IPS DF 4.7 (cell line): ENCODE results near the gene SORL1.
"Not testable (repeated sequence)": the region's sequence is repeated elsewhere in the genome, so short reads cannot be mapped to it uniquely, and the experiment has no call there.

Experiments used
- DNase-seq: peaks from one replicate; pipeline ENCODE4 v3.0.0-alpha.2; 2013; ENCODE audit warnings: low spot score; ENCODE audit errors: extremely low read depth

SORL1 gene, protein sequence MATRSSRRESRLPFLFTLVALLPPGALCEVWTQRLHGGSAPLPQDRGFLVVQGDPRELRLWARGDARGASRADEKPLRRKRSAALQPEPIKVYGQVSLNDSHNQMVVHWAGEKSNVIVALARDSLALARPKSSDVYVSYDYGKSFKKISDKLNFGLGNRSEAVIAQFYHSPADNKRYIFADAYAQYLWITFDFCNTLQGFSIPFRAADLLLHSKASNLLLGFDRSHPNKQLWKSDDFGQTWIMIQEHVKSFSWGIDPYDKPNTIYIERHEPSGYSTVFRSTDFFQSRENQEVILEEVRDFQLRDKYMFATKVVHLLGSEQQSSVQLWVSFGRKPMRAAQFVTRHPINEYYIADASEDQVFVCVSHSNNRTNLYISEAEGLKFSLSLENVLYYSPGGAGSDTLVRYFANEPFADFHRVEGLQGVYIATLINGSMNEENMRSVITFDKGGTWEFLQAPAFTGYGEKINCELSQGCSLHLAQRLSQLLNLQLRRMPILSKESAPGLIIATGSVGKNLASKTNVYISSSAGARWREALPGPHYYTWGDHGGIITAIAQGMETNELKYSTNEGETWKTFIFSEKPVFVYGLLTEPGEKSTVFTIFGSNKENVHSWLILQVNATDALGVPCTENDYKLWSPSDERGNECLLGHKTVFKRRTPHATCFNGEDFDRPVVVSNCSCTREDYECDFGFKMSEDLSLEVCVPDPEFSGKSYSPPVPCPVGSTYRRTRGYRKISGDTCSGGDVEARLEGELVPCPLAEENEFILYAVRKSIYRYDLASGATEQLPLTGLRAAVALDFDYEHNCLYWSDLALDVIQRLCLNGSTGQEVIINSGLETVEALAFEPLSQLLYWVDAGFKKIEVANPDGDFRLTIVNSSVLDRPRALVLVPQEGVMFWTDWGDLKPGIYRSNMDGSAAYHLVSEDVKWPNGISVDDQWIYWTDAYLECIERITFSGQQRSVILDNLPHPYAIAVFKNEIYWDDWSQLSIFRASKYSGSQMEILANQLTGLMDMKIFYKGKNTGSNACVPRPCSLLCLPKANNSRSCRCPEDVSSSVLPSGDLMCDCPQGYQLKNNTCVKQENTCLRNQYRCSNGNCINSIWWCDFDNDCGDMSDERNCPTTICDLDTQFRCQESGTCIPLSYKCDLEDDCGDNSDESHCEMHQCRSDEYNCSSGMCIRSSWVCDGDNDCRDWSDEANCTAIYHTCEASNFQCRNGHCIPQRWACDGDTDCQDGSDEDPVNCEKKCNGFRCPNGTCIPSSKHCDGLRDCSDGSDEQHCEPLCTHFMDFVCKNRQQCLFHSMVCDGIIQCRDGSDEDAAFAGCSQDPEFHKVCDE (N-terminal part only)

DNA sequence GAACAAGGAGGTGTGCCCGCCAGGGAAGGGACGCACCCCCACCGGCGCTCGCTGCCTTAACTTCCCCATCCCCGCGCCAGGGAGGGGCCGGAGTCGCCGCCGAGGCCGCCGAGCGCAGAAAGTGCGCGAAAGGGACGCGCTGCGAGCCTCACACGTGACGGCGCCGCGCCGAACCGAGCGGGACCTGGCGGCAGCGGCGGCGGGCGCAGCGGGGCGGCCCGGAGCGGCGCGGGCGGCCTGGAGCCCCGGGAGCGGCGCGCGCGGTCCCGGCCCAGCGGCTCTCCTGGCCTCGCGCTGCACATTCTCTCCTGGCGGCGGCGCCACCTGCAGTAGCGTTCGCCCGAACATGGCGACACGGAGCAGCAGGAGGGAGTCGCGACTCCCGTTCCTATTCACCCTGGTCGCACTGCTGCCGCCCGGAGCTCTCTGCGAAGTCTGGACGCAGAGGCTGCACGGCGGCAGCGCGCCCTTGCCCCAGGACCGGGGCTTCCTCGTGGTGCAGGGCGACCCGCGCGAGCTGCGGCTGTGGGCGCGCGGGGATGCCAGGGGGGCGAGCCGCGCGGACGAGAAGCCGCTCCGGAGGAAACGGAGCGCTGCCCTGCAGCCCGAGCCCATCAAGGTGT is at the start of gene SORL1:
SORL1 (plus strand) TSS at position 329 of the 623 bp plus-strand sequence; CDS start at position 347, 18 bp downstream.
- no peak for DNase-seq

DNA sequence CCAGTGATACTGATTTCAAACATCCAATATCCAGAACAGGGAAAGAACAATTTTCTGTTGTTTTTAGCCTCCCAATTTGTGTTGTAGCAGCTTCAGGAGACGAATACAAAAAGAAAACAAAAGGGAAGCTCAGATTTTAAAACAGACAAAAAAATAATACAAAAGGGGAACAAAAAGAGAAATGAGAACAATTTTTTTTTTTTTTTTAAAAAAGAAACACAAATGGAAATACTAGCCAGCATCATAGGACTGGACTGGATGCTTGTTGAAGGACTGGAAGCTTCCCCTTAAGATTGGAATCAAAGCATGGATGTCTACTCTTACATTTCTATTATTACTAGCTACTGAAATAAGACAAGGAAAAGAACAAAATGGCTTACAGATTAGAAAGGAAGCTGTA is 46.5 kb upstream of the SORL1 start:
- no peak for DNase-seq

DNA sequence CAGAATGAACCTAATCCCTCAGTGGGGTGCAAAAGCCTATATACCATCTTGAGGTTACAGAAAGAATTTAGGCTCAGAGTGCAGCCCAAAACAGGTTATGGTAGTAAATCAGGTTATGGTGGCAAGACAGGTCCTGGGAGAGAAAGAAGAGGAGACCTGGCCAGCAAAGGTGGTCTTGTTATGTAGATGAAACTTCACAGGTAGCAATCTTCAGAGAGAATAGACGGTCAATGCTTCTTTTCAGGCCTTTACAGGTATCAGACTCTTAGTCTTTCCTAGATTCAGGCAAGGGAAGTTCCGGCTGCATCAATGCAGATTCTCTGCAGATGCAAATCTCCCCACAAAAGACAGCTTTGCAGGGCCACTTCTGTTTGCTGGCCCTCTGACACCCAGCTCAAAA is 45.8 kb upstream of the SORL1 start:
- DNase-seq, result peak; percentile 97

DNA sequence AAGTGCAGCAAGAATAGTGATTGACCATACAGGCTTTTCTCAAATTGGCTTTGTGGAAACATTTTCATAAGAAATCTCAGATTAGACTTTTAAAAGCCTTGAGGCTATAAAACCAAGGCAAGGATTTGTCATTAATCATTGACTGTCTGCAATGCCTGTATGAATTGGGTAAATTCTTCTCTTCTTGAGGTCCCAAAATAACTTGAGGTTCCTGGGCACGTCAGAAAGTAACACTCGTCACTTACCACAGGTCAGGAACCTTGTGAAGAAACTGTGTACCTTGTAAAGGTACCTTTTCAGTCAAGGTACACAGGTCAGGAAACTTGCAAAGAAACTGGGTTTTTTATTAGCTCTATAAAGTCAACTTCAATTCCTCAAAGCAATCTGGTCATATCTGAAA is 43.3 kb upstream of the SORL1 start:
- DNase-seq, result no peak

DNA sequence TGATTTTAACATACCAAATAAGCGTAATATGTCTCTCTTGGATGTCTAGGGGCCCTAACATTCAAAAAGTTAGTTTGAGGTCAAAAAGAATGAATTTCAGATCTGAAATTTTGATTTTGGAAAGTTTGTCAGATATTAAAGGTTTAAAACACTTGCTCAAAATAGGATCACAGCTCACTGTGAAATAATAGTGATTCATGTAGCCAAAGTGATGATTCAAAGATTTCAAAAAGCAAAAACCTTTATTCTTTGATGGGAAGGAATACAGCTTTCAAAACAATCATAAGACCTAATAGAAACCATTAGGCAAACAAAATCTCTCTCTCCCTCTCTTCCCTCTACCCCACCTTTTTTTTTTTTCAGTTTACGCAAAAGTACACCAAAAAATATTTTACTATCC is 42.1 kb upstream of the SORL1 start:
- DNase-seq, result not testable (repeated sequence)

DNA sequence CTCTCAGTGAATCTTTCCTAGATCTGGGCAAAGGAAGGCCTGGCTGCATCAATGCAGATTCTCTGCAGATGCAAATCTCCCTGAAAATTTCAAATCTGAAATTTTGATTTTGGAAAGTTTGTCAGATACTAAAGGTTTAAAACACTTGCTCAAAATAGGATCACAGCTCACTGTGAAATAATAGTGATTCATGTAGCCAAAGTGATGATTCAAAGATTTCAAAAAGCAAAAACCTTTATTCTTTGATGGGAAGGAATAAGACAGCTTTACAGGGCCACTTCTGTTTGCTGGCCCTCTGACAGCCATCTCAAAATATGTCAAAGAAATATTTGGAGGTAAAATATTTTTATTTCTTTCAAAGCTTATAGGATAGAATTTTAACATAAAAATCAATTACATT is 40.8 kb upstream of the SORL1 start:
- not testable (repeated sequence) for DNase-seq

DNA sequence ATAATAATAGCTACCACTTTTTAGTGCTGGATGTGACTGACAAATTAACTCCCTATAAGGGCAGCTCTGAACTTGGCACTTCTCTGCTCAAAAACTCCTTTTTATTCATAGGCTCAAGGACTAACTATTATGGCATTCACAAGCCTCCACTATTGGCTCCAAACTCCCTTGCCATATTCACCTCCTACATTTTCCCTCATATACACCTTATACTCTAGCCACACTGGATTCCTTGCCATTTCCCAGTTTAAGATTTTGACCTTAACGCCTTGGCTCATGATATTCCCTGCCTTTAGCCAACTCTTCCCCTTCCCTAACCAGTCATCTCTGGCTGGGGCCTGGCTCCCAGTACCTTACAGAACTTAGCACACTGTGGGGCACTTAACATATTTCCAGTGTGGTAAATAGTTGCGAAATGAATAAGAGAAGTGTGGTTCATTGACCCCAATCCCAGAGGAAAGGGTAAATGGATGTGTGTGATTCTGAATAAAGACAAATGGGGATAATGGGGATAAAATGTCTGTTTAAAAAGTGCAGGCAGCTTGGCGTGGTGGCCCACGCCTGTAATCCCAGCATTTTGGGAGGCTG is 40.0 kb upstream of the SORL1 start:
- DNase-seq, result no peak

DNA sequence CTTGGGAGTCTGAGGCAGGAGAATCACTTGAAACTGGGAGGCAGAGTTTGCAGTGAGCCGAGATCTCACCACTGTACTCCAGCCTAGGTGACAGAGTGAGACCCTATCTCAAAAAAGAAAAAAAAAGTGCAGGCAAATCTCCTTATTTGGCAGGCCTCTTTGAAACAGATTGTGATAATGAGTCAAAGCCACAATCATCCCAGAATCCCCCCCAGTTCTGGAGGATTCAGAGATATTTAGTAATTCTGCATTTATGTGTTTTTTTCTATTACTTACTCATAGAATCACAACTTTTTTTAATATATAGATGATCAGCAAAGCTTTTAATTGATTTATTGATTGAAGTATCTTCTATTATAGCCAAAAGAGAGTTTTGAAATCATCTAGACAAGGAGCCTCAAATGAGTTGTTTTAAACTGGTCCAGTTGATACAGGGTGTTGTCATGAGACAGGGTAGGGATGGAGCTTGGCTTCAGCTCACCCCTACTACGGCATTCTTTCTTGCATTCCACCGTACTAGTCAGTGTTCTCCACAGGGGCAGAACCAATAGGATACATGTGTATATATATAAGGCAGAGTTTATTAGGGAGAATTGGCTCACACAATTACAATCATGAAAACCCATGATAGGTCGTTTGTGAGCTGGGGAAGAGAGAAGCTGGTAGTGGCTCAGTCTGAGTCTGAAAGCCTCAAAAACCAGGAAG is 39.3 kb upstream of the SORL1 start:
- DNase-seq, result no peak

DNA sequence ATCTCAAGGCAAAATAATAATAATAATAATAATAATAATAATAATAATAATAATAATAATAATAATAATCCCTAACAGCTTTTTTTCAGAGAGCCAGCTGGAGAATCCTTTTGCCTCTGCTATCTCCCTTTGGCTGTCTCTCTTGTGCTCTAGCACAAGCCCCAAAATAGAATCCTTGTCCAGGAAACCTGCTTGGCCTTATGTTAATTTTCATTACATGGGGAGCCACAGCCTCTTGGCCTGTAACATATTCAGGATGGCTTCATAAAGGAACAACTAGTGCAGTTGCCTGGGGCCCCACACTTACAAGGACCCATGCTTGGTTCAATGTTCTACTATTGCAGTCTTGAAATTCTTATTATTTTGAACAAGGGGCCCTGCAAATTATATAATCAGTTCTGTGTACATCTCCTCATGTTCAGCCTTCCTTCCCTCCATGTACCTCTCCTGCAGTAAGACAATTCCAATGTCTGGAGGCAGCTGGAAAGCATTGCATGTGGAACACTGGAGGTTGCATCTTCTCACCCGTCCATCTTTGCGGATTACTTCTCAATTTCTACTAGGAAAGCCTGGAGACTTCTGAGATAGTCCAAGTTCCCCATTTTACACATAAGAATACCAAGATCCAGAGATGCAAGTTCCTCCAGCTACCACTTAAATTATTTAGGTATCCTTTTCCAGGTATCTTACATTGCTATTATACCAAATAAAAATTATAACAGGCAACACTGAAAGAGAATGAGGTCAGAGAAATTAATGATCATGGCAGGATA is 37.8 kb upstream of the SORL1 start:
- DNase-seq, result no peak

DNA sequence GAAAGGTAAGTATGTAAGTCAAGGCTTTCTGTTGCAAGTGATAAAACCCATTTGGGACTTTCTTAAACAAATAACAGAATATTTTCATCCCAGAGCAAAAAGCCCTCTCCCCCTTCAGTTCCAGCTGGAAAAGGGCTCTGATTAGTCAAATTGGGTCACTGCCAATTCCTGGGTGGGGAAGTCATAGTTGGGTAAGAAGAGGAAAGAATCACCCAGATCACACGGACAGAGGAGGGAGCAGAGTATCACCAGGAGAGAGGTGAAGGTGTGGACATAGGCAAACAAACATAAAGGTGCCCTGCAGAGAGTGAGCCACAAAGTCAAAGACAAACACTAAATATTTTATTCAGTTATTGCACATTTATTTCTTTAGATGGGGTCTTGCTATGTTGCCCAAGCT is 36.3 kb upstream of the SORL1 start:
- no peak for DNase-seq

DNA sequence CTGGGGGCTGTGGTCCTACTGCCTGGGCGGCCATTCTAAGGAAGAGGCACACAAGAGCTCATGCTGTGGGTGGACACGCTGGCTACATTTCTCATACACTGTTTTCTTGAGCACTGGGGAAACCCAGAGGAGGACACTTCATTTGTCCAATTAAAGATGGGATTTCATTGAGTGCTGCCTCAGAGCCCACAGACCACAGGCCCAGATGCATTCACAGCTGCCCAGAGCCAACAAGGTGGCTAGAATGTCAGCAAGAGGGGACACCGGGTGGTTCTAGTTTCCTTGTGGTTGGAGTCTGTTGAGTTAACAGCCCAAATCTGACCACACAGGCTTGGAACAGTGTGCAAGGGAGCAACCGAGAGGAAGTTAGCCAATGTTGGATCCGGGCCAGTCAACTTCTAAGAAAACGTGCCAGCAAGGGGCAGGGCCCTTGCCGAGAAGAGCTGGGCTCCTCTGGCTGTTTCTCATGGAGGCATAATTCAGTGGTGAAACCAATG is 35.0 kb upstream of the SORL1 start:
- DNase-seq, result no peak

DNA sequence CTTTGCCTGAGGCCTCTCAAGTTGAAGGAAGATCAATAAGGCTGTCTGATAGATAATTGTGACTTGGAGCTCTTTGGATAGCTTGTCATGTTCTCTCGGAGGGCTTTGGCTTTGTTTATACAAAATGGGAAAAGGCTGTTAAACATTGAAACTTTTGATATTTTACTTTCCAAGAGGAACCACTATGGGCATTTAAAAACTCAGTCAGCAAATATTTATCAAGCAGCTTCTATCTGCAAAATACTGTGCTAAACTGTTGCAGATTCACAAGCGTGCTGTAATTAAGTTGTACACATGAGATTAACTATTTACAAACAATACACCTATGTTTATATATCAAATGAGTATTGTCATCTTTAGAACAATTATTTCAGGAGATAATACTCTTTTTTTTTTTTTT is 34.5 kb upstream of the SORL1 start:
- DNase-seq, result no peak

DNA sequence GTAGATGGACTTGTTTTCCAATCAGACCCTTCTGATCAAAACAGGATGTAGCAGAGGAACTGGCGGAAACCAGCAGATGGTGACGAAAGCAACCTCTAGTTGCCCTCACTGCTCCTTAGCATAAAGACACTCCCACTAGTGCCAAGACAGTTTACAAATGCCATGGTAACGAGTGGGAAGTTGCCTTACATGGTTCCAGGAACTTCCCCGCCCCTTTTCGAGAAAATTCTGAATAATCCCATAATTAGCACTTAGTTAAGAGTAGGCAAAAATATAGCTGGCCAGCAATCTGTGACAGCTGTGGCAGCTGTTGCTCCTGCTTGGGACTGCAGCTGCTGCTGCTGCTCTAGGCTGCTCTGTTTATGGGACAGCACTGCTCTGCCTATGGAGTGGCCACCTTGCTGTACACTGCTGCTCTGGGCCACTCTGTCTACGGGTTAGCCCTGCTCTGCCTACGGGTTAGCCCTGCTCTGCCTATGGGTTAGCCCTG is 33.4 kb upstream of the SORL1 start:
- no peak for DNase-seq

DNA sequence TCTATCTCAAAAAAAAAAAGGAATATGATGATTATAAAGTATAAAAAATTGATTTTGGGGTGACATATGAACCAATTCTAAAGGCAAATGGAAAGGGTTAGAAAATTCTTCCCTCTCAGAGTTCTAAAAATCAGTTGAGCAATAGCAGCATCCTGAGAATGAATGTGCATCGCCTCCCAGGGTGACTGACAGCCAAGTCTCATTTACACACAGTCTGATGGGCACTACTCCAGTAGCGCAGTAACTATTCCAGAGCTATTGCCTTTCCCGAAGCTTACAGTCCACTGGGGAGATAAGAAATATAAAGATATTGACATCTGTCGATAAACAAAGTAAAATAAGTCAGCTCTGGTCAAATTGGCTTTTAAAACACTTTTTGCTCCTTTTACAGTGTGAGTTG is 32.3 kb upstream of the SORL1 start:
- DNase-seq, result no peak

DNA sequence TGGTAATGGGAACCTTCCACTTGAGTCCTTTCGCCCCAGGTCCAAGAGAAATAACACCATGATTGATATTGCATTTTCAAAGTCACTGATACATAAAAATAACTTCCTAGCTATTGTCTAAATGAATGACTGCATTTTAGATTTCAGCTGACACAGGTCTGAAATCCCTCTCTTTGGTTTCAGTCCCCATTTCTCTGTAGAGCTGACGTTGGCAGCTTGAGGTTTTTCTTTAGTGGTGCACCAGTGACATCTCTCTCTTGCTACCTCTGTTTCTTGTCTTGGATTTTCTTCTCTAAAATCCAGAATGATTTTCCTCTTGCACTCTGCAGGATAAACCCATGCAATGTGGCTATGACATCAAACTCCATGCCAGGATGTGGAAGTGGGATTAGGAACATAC is 31.7 kb upstream of the SORL1 start:
- DNase-seq, result no peak

DNA sequence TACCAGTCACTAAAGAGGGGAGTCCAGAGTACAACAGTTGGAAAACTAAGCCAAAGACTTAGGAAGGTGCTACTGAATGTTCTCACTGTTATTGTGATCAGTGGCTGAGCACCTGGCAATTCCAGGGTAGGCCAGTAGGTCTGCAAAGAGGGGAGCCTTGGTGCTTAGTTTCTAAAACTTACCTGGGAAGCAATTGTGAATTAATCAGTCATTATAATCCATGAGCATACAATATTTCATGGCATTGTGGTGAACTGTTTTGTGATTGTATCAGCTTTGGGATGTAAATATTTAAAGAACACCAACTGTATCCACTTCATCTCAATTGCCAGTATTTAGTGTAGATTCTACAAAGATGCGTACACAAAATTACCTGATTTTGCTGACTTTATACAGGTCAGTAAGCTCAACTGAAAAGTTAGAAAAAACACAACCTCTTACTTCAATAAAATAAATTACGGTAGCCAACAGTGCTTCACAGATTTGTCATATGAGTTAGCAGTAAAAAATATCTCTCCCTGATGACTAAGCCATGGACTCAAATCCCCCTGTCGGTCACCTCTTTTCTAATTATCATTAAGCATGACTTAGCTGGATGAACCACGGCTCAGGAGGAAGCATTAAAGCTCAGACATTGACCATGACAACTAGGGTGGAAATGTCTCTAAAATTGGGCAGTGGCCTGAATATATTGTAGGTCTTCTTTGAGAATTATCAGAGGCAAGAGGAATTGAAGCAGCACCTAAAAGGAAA is 30.8 kb upstream of the SORL1 start:
- DNase-seq, result no peak

DNA sequence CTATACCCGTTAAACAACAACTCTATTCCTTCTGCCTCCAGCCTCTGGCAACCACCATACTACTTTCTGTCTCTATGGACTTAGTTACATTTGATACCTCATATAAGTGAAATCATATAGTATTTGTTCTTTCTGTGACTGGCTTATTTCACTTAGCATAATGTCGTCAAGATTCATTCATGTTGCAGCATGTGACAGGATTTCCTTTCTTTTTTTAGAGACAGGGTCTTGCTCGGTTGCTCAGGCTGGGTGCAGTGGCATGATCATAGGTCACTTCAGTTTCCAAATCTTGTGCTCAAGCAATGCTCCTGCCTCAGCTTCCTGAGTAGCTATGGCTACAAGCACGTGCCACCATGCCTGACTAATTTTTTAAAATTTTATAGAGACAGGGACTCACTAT is 29.4 kb upstream of the SORL1 start:
- no peak for DNase-seq

DNA sequence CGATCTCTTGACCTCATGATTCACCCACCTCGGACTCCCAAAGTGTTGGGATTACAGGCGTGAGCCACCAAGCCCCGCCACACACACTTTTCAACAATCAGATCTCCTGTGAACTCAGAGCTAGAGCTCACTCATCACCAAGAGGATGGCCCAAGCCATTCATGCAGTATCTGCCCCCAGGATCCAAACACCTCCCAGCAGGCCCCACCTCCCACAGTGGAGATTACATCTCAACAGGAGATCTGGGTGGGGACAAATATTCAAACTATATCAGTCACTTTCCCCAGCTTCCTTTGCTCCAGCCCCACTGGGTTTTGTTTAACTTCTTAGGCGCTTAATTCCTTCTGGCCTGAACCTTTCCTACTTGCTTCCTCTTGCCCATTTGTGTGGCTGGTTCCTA is 26.3 kb upstream of the SORL1 start:
- no peak for DNase-seq
